OCI-LY7 (cell line): ENCODE data around the gene PHF20. TPM values are rescaled to one million over a fixed set of nuclear protein-coding genes. Genes with fewer than 3 reads are reported as not detected.

Experiments
- BruUV-seq: library from RNA; stranded (reverse); fragments of 400-500 nt; replicated peaks from 2 replicates; lab custom pipeline; 2021; lab: Mats Ljungman, UMichigan
- CTCF ChIA-PET: fragments of 300-600 bp; sonication (Branson Sonifier 250); formaldehyde crosslinking; loops from one replicate; lab custom pipeline; 2022; ENCODE audit warnings: antibody characterized with exemption; ENCODE audit not compliant: unreplicated experiment; lab: Charles Lee
- POLR2A ChIA-PET: fragments of 300-600 bp; sonication (Branson Sonifier 250); formaldehyde crosslinking; loops from one replicate; lab custom pipeline; 2022; ENCODE audit warnings: antibody characterized with exemption; lab: Charles Lee
- DNase-seq: peaks from one replicate; pipeline ENCODE4 v3.0.0-alpha.2; 2015; ENCODE audit warnings: low spot score
- H2AFZ ChIP-seq: fragments of 200-600 bp; sonication (generic), shearing (Covaris generic); 2 replicates; pipeline ENCODE4 v1.6.1; 2014; ENCODE audit warnings: mild to moderate bottlenecking, antibody characterized with exemption, low read length, moderate library complexity
- H3K27ac ChIP-seq: fragments of 200-600 bp; sonication (generic); 2 replicates; pipeline ENCODE4 v1.5.1; 2014; ENCODE audit warnings: mixed run types, low read depth, mild to moderate bottlenecking, moderate library complexity, low read length, inconsistent platforms; ENCODE audit not compliant: poor library complexity, severe bottlenecking
- H3K36me3 ChIP-seq: fragments of 200-600 bp; sonication (generic); 2 replicates; pipeline ENCODE4 v1.6.1; 2014; ENCODE audit warnings: mild to moderate bottlenecking, antibody characterized with exemption, low read length, moderate library complexity, mixed read lengths; ENCODE audit not compliant: insufficient read depth
- H3K4me1 ChIP-seq: fragments of 200-600 bp; sonication (generic); 2 replicates; pipeline ENCODE4 v1.5.1; 2014; ENCODE audit warnings: mild to moderate bottlenecking, low read length; ENCODE audit not compliant: insufficient read depth, poor library complexity, severe bottlenecking
- H3K4me2 ChIP-seq: fragments of 200-600 bp; sonication (generic); 2 replicates; pipeline ENCODE4 v1.6.1; 2014; ENCODE audit warnings: mild to moderate bottlenecking, low read length
- H3K4me3 ChIP-seq: fragments of 200-600 bp; sonication (generic); 2 replicates; pipeline ENCODE4 v1.5.1; 2014; ENCODE audit warnings: mild to moderate bottlenecking, low read depth, low read length; ENCODE audit not compliant: poor library complexity, severe bottlenecking
- H3K79me2 ChIP-seq: fragments of 200-600 bp; sonication (generic); 2 replicates; pipeline ENCODE4 v1.6.1; 2016; ENCODE audit warnings: low read depth, mild to moderate bottlenecking, low read length, moderate library complexity, mixed read lengths; ENCODE audit not compliant: insufficient read depth
- H3K9me2 ChIP-seq: fragments of 200-600 bp; sonication (generic); 2 replicates; pipeline ENCODE4 v1.6.1; 2016; ENCODE audit warnings: mild to moderate bottlenecking, low read length, mixed read lengths; ENCODE audit not compliant: insufficient read depth
- H3K9me3 ChIP-seq: fragments of 200-600 bp; sonication (generic); 2 replicates; pipeline ENCODE4 v1.6.1; 2014; ENCODE audit warnings: mild to moderate bottlenecking, mixed run types, low read length, mixed read lengths
- H4K20me1 ChIP-seq: fragments of 200-600 bp; sonication (generic); 2 replicates; pipeline ENCODE4 v1.6.1; 2014; ENCODE audit warnings: mild to moderate bottlenecking, antibody characterized with exemption, low read length, moderate library complexity, mixed read lengths; ENCODE audit not compliant: insufficient read depth
- CTCF ChIP-seq: fragments of 200-600 bp; sonication (generic); conservative IDR thresholded peaks from 2 replicates; pipeline ENCODE4 v1.5.1; 2014; ENCODE audit warnings: mild to moderate bottlenecking, antibody characterized with exemption, low read length, moderate library complexity, mixed read lengths
- EZH2phosphoT487 ChIP-seq: fragments of 200-600 bp; sonication (generic); IDR thresholded peaks from 2 replicates; pipeline ENCODE4 v1.6.1; 2018; ENCODE audit warnings: low read depth, borderline replicate concordance, mild to moderate bottlenecking, mixed run types, antibody characterized with exemption, low read length, moderate library complexity, mixed read lengths
- intact Hi-C: fragments of 100-400 bp; cut with micrococcal nuclease; formaldehyde crosslinking; loops from one replicate; pipeline ENCODE4 v1.10.0; 2022; ENCODE audit not compliant: unreplicated experiment
- total RNA-seq, 2 experiments: library from RNA; depleted of rRNA in 1 of 2; stranded (reverse); fragments of >200 nt in 1 of 2; shearing (Covaris generic) in 1 of 2; gene quantifications; 2 replicates each; pipeline ENCODE4 v1.2.3, GENCODE V29; 2014 to 2022

PHF20 gene
- total RNA-seq, 2 experiments from 2014 or later: 37.9 to 47.8 TPM

GRCh38 chr20:35828916-35829315 is 57.1 kb downstream of the PHF20 start:
- Histone ChIP-seq H3K4me1 (no peaks in the 10 kb centered on the region), H3K27ac (no peak overlapping the region), H3K9me3 (no peaks in the 10 kb centered on the region), H2AFZ (no peak overlapping the region), H3K4me3 (no peak overlapping the region), H3K4me2 (no peak overlapping the region), H3K9me2 (no peaks in the 10 kb centered on the region), H4K20me1 (no peaks in the 10 kb centered on the region), H3K36me3 (peaks cover 28% of the 10 kb centered on the region), H3K79me2 (no peaks in the 10 kb centered on the region)
- ChIA-PET POLR2A (no interaction called here), CTCF (no interaction called here)
- no TSS peak for BruUV-seq
- no peak for TF ChIP-seq EZH2phosphoT487
- TF ChIP-seq CTCF: no peak
- intact Hi-C loops: no loop called here
- no peak for DNase-seq

GRCh38 chr20:35830264-35830663 is 58.4 kb downstream of the PHF20 start:
- no TSS peak for BruUV-seq
- CTCF ChIA-PET: no interaction called here
- TF ChIP-seq CTCF (no peak), EZH2phosphoT487 (no peak)
- Histone ChIP-seq H4K20me1 (no peaks in the 10 kb centered on the region), H3K27ac (no peak overlapping the region), H3K4me3 (no peak overlapping the region), H3K9me2 (no peaks in the 10 kb centered on the region), H3K4me1 (no peaks in the 10 kb centered on the region), H3K36me3 (peaks cover 28% of the 10 kb centered on the region), H3K9me3 (no peaks in the 10 kb centered on the region), H2AFZ (no peak overlapping the region), H3K79me2 (no peaks in the 10 kb centered on the region), H3K4me2 (no peak overlapping the region)
- no peak for DNase-seq
- POLR2A ChIA-PET: interaction anchor here (0.6 kb wide), 1 partner anchor 31 kb away, joined by 3 read pairs; no protein-coding TSS in a partner anchor
- intact Hi-C loops: no loop called here

- no peaks in the 10 kb centered on the region for H3K4me1 ChIP-seq
- no peaks in the 10 kb centered on the region for H3K9me3 ChIP-seq
- H3K9me2 ChIP-seq: no peaks in the 10 kb centered on the region
- H4K20me1 ChIP-seq: no peaks in the 10 kb centered on the region
- BruUV-seq: no TSS peak
- no peak overlapping the region for H3K4me3 ChIP-seq
- no peak overlapping the region for H3K27ac ChIP-seq
- H3K36me3 ChIP-seq: peaks cover 25% of the 10 kb centered on the region
- H3K4me2 ChIP-seq: no peak overlapping the region
- ChIA-PET POLR2A (interaction anchor here (0.6 kb wide), 1 partner anchor 32 kb away, joined by 3 read pairs; no protein-coding TSS in a partner anchor), CTCF (no interaction called here)
- TF ChIP-seq EZH2phosphoT487: no peak
- TF ChIP-seq CTCF: no peak
- intact Hi-C loops: no loop called here
- H3K79me2 ChIP-seq: no peaks in the 10 kb centered on the region
- H2AFZ ChIP-seq: no peak overlapping the region
- DNase-seq: no peak
Measured at GRCh38 chr20:35831029-35831428, 59.2 kb downstream of the PHF20 start.
